H1 (cell line): ENCODE data around the gene SNTG2. TPM values are rescaled to one million over a fixed set of nuclear protein-coding genes. Genes with fewer than 3 reads are reported as not detected.
"Not testable (repeated sequence)": the region's sequence is repeated elsewhere in the genome, so short reads cannot be mapped to it uniquely, and the experiment has no call there.

Experiments
- CTCF ChIA-PET: fragments of 300-600 bp; sonication (Branson Sonifier 250); formaldehyde crosslinking; loops from one replicate; lab custom pipeline; 2021; ENCODE audit not compliant: partially characterized antibody; lab: Charles Lee
- POLR2A ChIA-PET: fragments of 300-600 bp; sonication (Branson Sonifier 250); formaldehyde crosslinking; loops from one replicate; lab custom pipeline; 2021; ENCODE audit warnings: inconsistent platforms; ENCODE audit not compliant: partially characterized antibody; lab: Charles Lee
- DNase-seq, 2 experiments: peaks; one replicate each; pipeline versions ENCODE4 v3.0.0 to v3.0.0-alpha.2; 2010 to 2022; ENCODE audit warnings: low spot score in 2 of 2, low read depth in 1 of 2, mixed read lengths in 1 of 2
- FAIRE-seq: peaks from 2 replicates; lab custom pipeline; 2011; peaks lifted over from hg19 to GRCh38; lab: Jason Lieb, UNC
- H2AFZ ChIP-seq: 2 replicates; pipeline ENCODE4 v1.8.1; 2012; ENCODE audit warnings: low read length, inconsistent platforms
- H2AK5ac ChIP-seq: 2 replicates; pipeline ENCODE4 v1.6.1; 2013; ENCODE audit warnings: low read depth, low read length
- H2BK120ac ChIP-seq: replicated peaks from 2 replicates; pipeline ENCODE3; 2013; ENCODE audit warnings: low read depth, low read length, inconsistent platforms
- H2BK12ac ChIP-seq: 2 replicates; pipeline ENCODE4 v1.6.1; 2013; ENCODE audit warnings: low read depth, low read length
- H2BK15ac ChIP-seq: 2 replicates; pipeline ENCODE4 v1.6.1; 2013; ENCODE audit warnings: low read length
- H2BK20ac ChIP-seq: 2 replicates; pipeline ENCODE4 v1.6.1; 2013; ENCODE audit warnings: low read length
- H2BK5ac ChIP-seq: 2 replicates; pipeline ENCODE4 v1.6.1; 2013; ENCODE audit warnings: low read depth, low read length
- H3K14ac ChIP-seq: 2 replicates; pipeline ENCODE4 v1.6.1; 2013; ENCODE audit warnings: inconsistent platforms; ENCODE audit not compliant: insufficient read length
- H3K18ac ChIP-seq: 2 replicates; pipeline ENCODE4 v1.6.1; 2013; ENCODE audit warnings: low read length; ENCODE audit errors: extremely low read depth
- H3K23ac ChIP-seq: 2 replicates; pipeline ENCODE4 v1.6.1; 2013; ENCODE audit warnings: inconsistent platforms; ENCODE audit not compliant: insufficient read length
- H3K23me2 ChIP-seq: 2 replicates; pipeline ENCODE4 v1.6.1; 2013; ENCODE audit warnings: low read depth, low read length
- H3K27ac ChIP-seq: 2 replicates; pipeline ENCODE4 v1.6.1; 2011; ENCODE audit warnings: low read depth, low read length, inconsistent platforms
- H3K27me3 ChIP-seq, 4 experiments: replicated peaks in 1 of 4; 1 replicate in 1 of 4; 2 replicates in 3 of 4; pipeline versions ENCODE4 v1.6.1 to v1.8.1; 2011 to 2013; ENCODE audit warnings: low read length in 3 of 4, mild to moderate bottlenecking in 3 of 4, inconsistent platforms in 2 of 4, mixed read lengths in 2 of 4, moderate library complexity in 1 of 4; ENCODE audit not compliant: control insufficient read depth in 3 of 4, insufficient read depth in 3 of 4; ENCODE audit errors: extremely low read depth in 1 of 4
- H3K36me3 ChIP-seq, 4 experiments: 2 replicates each; pipeline versions ENCODE4 v1.6.1 to v1.8.1; 2011 to 2013; ENCODE audit warnings: mild to moderate bottlenecking in 4 of 4, low read length in 3 of 4, moderate library complexity in 2 of 4, control low read depth in 1 of 4, inconsistent platforms in 1 of 4; ENCODE audit not compliant: insufficient read depth in 4 of 4, control insufficient read depth in 2 of 4
- H3K4ac ChIP-seq: replicated peaks from 2 replicates; pipeline ENCODE3; 2013; ENCODE audit warnings: low read length, low read depth, mixed read lengths, inconsistent platforms; ENCODE audit not compliant: insufficient read length
- H3K4me1 ChIP-seq, 4 experiments: replicated peaks in 1 of 4; 1 replicate in 1 of 4; 2 replicates in 3 of 4; pipeline versions ENCODE4 v1.6.1 to v1.8.1; 2011 to 2013; ENCODE audit warnings: low read length in 3 of 4, inconsistent platforms in 2 of 4, mixed read lengths in 1 of 4; ENCODE audit not compliant: insufficient read depth in 4 of 4, control insufficient read depth in 3 of 4
- H3K4me2 ChIP-seq, 2 experiments: 2 replicates each; pipeline versions ENCODE4 v1.6.1 to v1.8.1; 2011 to 2013; ENCODE audit warnings: low read depth in 2 of 2, low read length in 2 of 2, control low read depth in 1 of 2, inconsistent platforms in 1 of 2, mild to moderate bottlenecking in 1 of 2; ENCODE audit not compliant: insufficient read depth in 1 of 2
- H3K4me3 ChIP-seq, 4 experiments: fragments of 200-600, 300-600 bp in 1 of 4; sonication (generic), shearing (Covaris generic), sonication (Bioruptor Twin) in 1 of 4; 2 replicates each; pipeline versions ENCODE4 v1.5.1 to v1.8.1; 2011 to 2016; ENCODE audit warnings: low read length in 4 of 4, low read depth in 3 of 4, control low read depth in 2 of 4, inconsistent platforms in 2 of 4, mild to moderate bottlenecking in 2 of 4, mixed read lengths in 1 of 4, moderate library complexity in 1 of 4; ENCODE audit not compliant: insufficient read depth in 2 of 4; ENCODE audit errors: extremely low read depth in 1 of 4
- H3K56ac ChIP-seq: replicated peaks from 2 replicates; pipeline ENCODE3; 2013; ENCODE audit warnings: low read depth, mild to moderate bottlenecking, mixed read lengths, low read length, inconsistent platforms; ENCODE audit not compliant: insufficient read length
- H3K79me1 ChIP-seq: 2 replicates; pipeline ENCODE4 v1.6.1; 2013; ENCODE audit warnings: low read depth, low read length, control low read depth
- H3K79me2 ChIP-seq, 2 experiments: 2 replicates each; pipeline versions ENCODE4 v1.6.1 to v1.8.1; 2012 to 2013; ENCODE audit warnings: low read length in 2 of 2, mild to moderate bottlenecking in 2 of 2, inconsistent platforms in 1 of 2; ENCODE audit not compliant: insufficient read depth in 2 of 2, control insufficient read depth in 1 of 2
- H3K9ac ChIP-seq, 4 experiments: replicated peaks in 1 of 4; 1 replicate in 1 of 4; 2 replicates in 3 of 4; pipeline versions ENCODE4 v1.6.1 to v1.8.1; 2011 to 2013; ENCODE audit warnings: low read depth in 3 of 4, low read length in 3 of 4, control low read depth in 2 of 4, mild to moderate bottlenecking in 2 of 4, moderate library complexity in 2 of 4, inconsistent platforms in 1 of 4; ENCODE audit errors: extremely low read depth in 1 of 4
- H3K9me3 ChIP-seq, 2 experiments: 2 replicates each; pipeline versions ENCODE4 v1.6.1 to v1.8.1; 2012 to 2013; ENCODE audit warnings: mild to moderate bottlenecking in 2 of 2, moderate library complexity in 2 of 2, control low read depth in 1 of 2, inconsistent platforms in 1 of 2, low read depth in 1 of 2, low read length in 1 of 2, mixed read lengths in 1 of 2; ENCODE audit not compliant: insufficient read depth in 2 of 2
- H4K20me1 ChIP-seq, 2 experiments: replicated peaks in 1 of 2; 2 replicates each; pipeline versions ENCODE3 to v1.8.1; 2011 to 2013; ENCODE audit warnings: inconsistent platforms in 2 of 2, low read length in 2 of 2, mild to moderate bottlenecking in 1 of 2; ENCODE audit not compliant: insufficient read depth in 2 of 2, control insufficient read depth in 1 of 2
- H4K5ac ChIP-seq: 2 replicates; pipeline ENCODE4 v1.6.1; 2013; ENCODE audit warnings: low read length, low read depth, mixed read lengths, inconsistent platforms; ENCODE audit not compliant: insufficient read length
- H4K8ac ChIP-seq: 2 replicates; pipeline ENCODE4 v1.8.0; 2013; ENCODE audit warnings: mild to moderate bottlenecking, moderate library complexity, low read length, inconsistent platforms; ENCODE audit not compliant: insufficient read depth; ENCODE audit errors: extremely low read depth
- H4K91ac ChIP-seq: replicated peaks from 2 replicates; pipeline ENCODE3; 2013; ENCODE audit warnings: low read length, mixed read lengths, inconsistent platforms; ENCODE audit not compliant: insufficient read length
- WGBS, 2 experiments: shearing (Covaris generic) in 1 of 2; methylation state at CpG; one replicate each; pipeline versions ENCODE4 v1.1.6 to v1.1.7; 2013 to 2015; ENCODE audit warnings: low lambda C conversion rate in 2 of 2, mixed read lengths in 2 of 2, inconsistent platforms in 1 of 2, low coverage in 1 of 2, missing lambda C conversion rate in 1 of 2; ENCODE audit not compliant: insufficient replicate concordance in 2 of 2, insufficient coverage in 1 of 2, insufficient read length in 1 of 2; ENCODE audit errors: extremely low coverage in 1 of 2, missing lambda C conversion rate in 1 of 2; 5-methylcytosine and 5-hydroxymethylcytosine counted together
- polyA plus RNA-seq, 7 experiments: library from polyadenylated mRNA; depleted of rRNA in 3 of 7; stranded (reverse) in 5 of 7; unstranded in 2 of 7; fragments of >200 nt in 5 of 7; fragments of 200-250 nt in 2 of 7; gene quantifications; 1 replicate in 5 of 7; 2 replicates in 1 of 7; 4 replicates in 1 of 7; pipeline versions ENCODE4 v1.2.1 to v1.2.3, GENCODE V29; 2011 to 2013; ENCODE audit warnings: missing spikeins in 2 of 7, mixed read lengths in 2 of 7
- total RNA-seq: library from RNA; stranded (reverse); fragmentation: NEBNext Ultra II Directional; extraction: Animal tissue kit (Norgen Biotek cat#: 25700); gene quantifications from 2 replicates; pipeline ENCODE4 v1.2.1, GENCODE V29; 2021

Gene SNTG2
- total and polyA plus RNA-seq, 2 of the 8 experiments (the other 6 are each of a cell fraction or from before 2014, with no cell fraction given): 6.6 to 18.1 TPM

DNA sequence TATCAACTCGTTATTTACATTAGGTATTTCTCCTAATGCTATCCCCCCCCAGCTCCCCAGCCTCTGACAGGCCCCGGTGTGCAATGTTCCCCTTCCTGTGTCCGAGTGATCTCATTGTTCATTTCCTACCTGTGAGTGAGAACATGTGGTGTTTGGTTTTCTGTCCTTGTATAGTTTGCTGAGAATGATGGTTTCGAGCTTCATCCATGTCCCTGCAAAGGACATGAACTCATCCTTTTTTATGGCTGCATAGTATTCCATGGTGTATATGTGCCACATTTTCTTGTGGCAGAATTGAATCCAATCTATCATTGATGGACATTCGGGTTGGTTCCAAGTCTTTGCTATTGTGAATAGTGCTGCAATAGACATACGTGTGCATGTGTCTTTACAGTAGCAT is 439.5 kb downstream of the SNTG2 start:
- H2BK5ac ChIP-seq, CTCF ChIA-PET, POLR2A ChIA-PET, H4K91ac ChIP-seq, H2AK5ac ChIP-seq, H3K79me2 ChIP-seq, H3K23ac ChIP-seq, H2AFZ ChIP-seq, H2BK20ac ChIP-seq, H3K27ac ChIP-seq, H3K4me3 ChIP-seq, H2BK12ac ChIP-seq, H3K4me1 ChIP-seq, DNase-seq, H3K18ac ChIP-seq, H3K23me2 ChIP-seq, H3K4ac ChIP-seq, H4K5ac ChIP-seq, H3K14ac ChIP-seq, H3K79me1 ChIP-seq, H2BK15ac ChIP-seq, H3K9ac ChIP-seq, H2BK120ac ChIP-seq, H4K8ac ChIP-seq, H3K27me3 ChIP-seq, H3K56ac ChIP-seq, H3K9me3 ChIP-seq, FAIRE-seq, H3K4me2 ChIP-seq, H4K20me1 ChIP-seq, H3K36me3 ChIP-seq: not testable (repeated sequence)
- 90% methylated on average over 6 of the region's 6 CpGs; no CpG with 5 or more reads in 1 of the 2 experiments for WGBS, 2 experiments
